HCT116 (cell line): ENCODE results near the gene IFNL3. TPM values are rescaled to one million over a fixed set of nuclear protein-coding genes. Genes with fewer than 3 reads are reported as not detected.

Experiments
- ATAC-seq: fragments of 200-7000 bp; cut with Tn5 transposase; 2 replicates; pipeline ENCODE4 v1.9.1; 2020; ENCODE audit warnings: mild to moderate bottlenecking, moderate library complexity
- BruUV-seq: library from RNA; stranded (reverse); fragments of 400-500 nt; replicated peaks from 2 replicates; lab custom pipeline; 2021; lab: Mats Ljungman, UMichigan
- CTCF ChIA-PET: fragments of 300-600 bp; sonication (Branson Sonifier 250); formaldehyde crosslinking; loops from one replicate; lab custom pipeline; 2021; ENCODE audit warnings: antibody characterized with exemption; lab: Charles Lee
- POLR2A ChIA-PET: fragments of 300-600, 350-600 bp; sonication (Branson Sonifier 250); formaldehyde crosslinking; loops from one replicate; lab custom pipeline; 2021; ENCODE audit warnings: antibody characterized with exemption; lab: Charles Lee
- RAD21 ChIA-PET, 2 experiments: fragments of 300-600 bp; sonication (Branson Sonifier 250); formaldehyde crosslinking; loops; one replicate each; lab custom pipeline; 2023; ENCODE audit warnings: low total read pairs in 2 of 2; ENCODE audit not compliant: uncharacterized antibody in 2 of 2, unreplicated experiment in 2 of 2, low non-redundant PET in 1 of 2; lab: Charles Lee
- DNase-seq: peaks from one replicate; pipeline ENCODE4 v3.0.0-alpha.2; 2010; ENCODE audit warnings: low read depth, low spot score
- H2AFZ ChIP-seq: fragments of 200-600 bp; shearing (Covaris generic), sonication (generic); 2 replicates; pipeline ENCODE4 v1.6.1; 2017; ENCODE audit warnings: low read depth, mixed run types, mixed read lengths, antibody characterized with exemption, low read length; ENCODE audit not compliant: poor library complexity, severe bottlenecking
- H3K27ac ChIP-seq: 2 replicates; pipeline ENCODE4 v1.5.1; 2012; ENCODE audit warnings: low read depth, low read length
- H3K27me3 ChIP-seq: fragments of 200-600 bp; sonication (generic); 2 replicates; pipeline ENCODE4 v1.6.1; 2016; ENCODE audit warnings: mixed run types, low read length, mixed read lengths; ENCODE audit not compliant: insufficient read depth
- H3K36me3 ChIP-seq, 2 experiments: fragments of 200-500 bp in 1 of 2; fragments of 200-600 bp in 1 of 2; sonication (Bioruptor generic) in 1 of 2; sonication (generic) in 1 of 2; 2 replicates each; pipeline versions ENCODE4 v1.5.1 to v1.6.1; 2014 to 2016; ENCODE audit warnings: low read length in 2 of 2, inconsistent platforms in 1 of 2, mixed read lengths in 1 of 2, mixed run types in 1 of 2; ENCODE audit not compliant: insufficient read depth in 2 of 2, control insufficient read depth in 1 of 2
- H3K4me1 ChIP-seq, 2 experiments: fragments of 200-600 bp in 1 of 2; sonication (generic) in 1 of 2; 2 replicates each; pipeline versions ENCODE4 v1.5.1 to v1.6.1; 2012 to 2017; ENCODE audit warnings: low read length in 2 of 2, inconsistent platforms in 1 of 2, mild to moderate bottlenecking in 1 of 2, mixed read lengths in 1 of 2, mixed run types in 1 of 2, moderate library complexity in 1 of 2; ENCODE audit not compliant: insufficient read depth in 2 of 2, control insufficient read depth in 1 of 2
- H3K4me2 ChIP-seq: fragments of 200-600 bp; sonication (generic); 2 replicates; pipeline ENCODE4 v1.6.1; 2017; ENCODE audit warnings: mixed run types, low read length, mixed read lengths
- H3K4me3 ChIP-seq, 2 experiments: fragments of 200-600 bp in 1 of 2; sonication (generic) in 1 of 2; replicated peaks in 1 of 2; 2 replicates each; pipeline ENCODE4 v1.5.1; 2011 to 2016; ENCODE audit warnings: low read length in 2 of 2, control low read depth in 1 of 2, low read depth in 1 of 2, mild to moderate bottlenecking in 1 of 2, mixed read lengths in 1 of 2, mixed run types in 1 of 2
- H3K79me2 ChIP-seq: fragments of 200-600 bp; sonication (generic); 2 replicates; pipeline ENCODE4 v1.6.1; 2017; ENCODE audit warnings: mild to moderate bottlenecking, mixed run types, low read length, moderate library complexity, mixed read lengths; ENCODE audit not compliant: insufficient read depth
- H3K9ac ChIP-seq: fragments of 200-600 bp; sonication (generic); 2 replicates; pipeline ENCODE4 v1.6.1; 2016; ENCODE audit warnings: low read length, mixed read lengths
- H3K9me2 ChIP-seq: fragments of 200-600 bp; sonication (generic), shearing (Covaris generic); 2 replicates; pipeline ENCODE4 v1.6.1; 2017; ENCODE audit warnings: mixed run types, mild to moderate bottlenecking, moderate library complexity; ENCODE audit not compliant: insufficient read depth
- H3K9me3 ChIP-seq, 2 experiments: fragments of 200-500 bp in 1 of 2; fragments of 200-600 bp in 1 of 2; sonication (Bioruptor generic) in 1 of 2; sonication (generic) in 1 of 2; 2 replicates each; pipeline ENCODE4 v1.6.1; 2014 to 2017; ENCODE audit warnings: low read length in 2 of 2, mixed read lengths in 2 of 2, inconsistent platforms in 1 of 2, low read depth in 1 of 2, mild to moderate bottlenecking in 1 of 2, mixed run types in 1 of 2, moderate library complexity in 1 of 2; ENCODE audit not compliant: control insufficient read depth in 1 of 2, insufficient read depth in 1 of 2
- H4K20me1 ChIP-seq: fragments of 200-600 bp; sonication (generic), shearing (Covaris generic); 2 replicates; pipeline ENCODE4 v1.6.1; 2017; ENCODE audit warnings: mixed run types, mild to moderate bottlenecking, moderate library complexity; ENCODE audit not compliant: insufficient read depth
- CBX3 ChIP-seq: IDR thresholded peaks from 2 replicates; pipeline ENCODE4 v1.6.1; 2012; ENCODE audit warnings: low read depth
- EGR1 ChIP-seq: IDR thresholded peaks from 2 replicates; pipeline ENCODE4 v1.6.1; 2012; ENCODE audit warnings: low read depth
- ELF1 ChIP-seq: IDR thresholded peaks from 2 replicates; pipeline ENCODE4 v1.6.1; 2012; ENCODE audit warnings: low read depth, borderline replicate concordance
- EZH2 ChIP-seq: fragments of 200-600 bp; sonication (generic); IDR thresholded peaks from 2 replicates; pipeline ENCODE4 v1.6.1; 2017; ENCODE audit warnings: antibody characterized with exemption, mixed run types
- EZH2phosphoT487 ChIP-seq: fragments of 200-600 bp; IDR thresholded peaks from 2 replicates; pipeline ENCODE4 v1.6.1; 2018; ENCODE audit warnings: antibody characterized with exemption, borderline replicate concordance
- MAX ChIP-seq: IDR thresholded peaks from 2 replicates; pipeline ENCODE4 v1.6.1; 2012
- POLR2A ChIP-seq: IDR thresholded peaks from 2 replicates; pipeline ENCODE4 v1.7.0; 2011; ENCODE audit warnings: borderline replicate concordance; ENCODE audit not compliant: insufficient read depth, insufficient read length; ENCODE audit errors: extremely low read depth
- RAD21 ChIP-seq: IDR thresholded peaks from 2 replicates; pipeline ENCODE4 v1.6.1; 2012; ENCODE audit warnings: low read depth, mild to moderate bottlenecking
- SIN3A ChIP-seq: IDR thresholded peaks from 2 replicates; pipeline ENCODE4 v1.6.1; 2012; ENCODE audit warnings: low read depth
- SP1 ChIP-seq: IDR thresholded peaks from 2 replicates; pipeline ENCODE4 v1.6.1; 2012; ENCODE audit warnings: low read depth
- SRF ChIP-seq: IDR thresholded peaks from 2 replicates; pipeline ENCODE4 v1.6.1; 2012; ENCODE audit warnings: low read depth
- TCF7L2 ChIP-seq: IDR thresholded peaks from 2 replicates; pipeline ENCODE4 v1.7.0; 2011; ENCODE audit warnings: borderline replicate concordance, inconsistent platforms; ENCODE audit not compliant: insufficient read depth, insufficient read length; ENCODE audit errors: extremely low read depth
- YY1 ChIP-seq: IDR thresholded peaks from 2 replicates; pipeline ENCODE4 v1.6.1; 2011; ENCODE audit warnings: low read length, low read depth, moderate library complexity, mild to moderate bottlenecking; ENCODE audit not compliant: insufficient replicate concordance; ENCODE audit errors: extremely low read depth
- ZFX ChIP-seq: fragments of 450-650 bp; IDR thresholded peaks from 2 replicates; pipeline ENCODE4 v1.6.1; 2017
- ZNF274 ChIP-seq: fragments of 200-500 bp; sonication (Bioruptor generic); IDR thresholded peaks from 2 replicates; pipeline ENCODE4 v1.6.1; 2014; ENCODE audit warnings: mild to moderate bottlenecking, low read depth, low read length, inconsistent platforms
- intact Hi-C: fragments of 100-400 bp; cut with micrococcal nuclease; formaldehyde crosslinking; loops from 2 replicates; pipeline ENCODE4 v1.10.0; 2022
- total RNA-seq: library from RNA; stranded (reverse); gene quantifications from one replicate; pipeline ENCODE4 v1.2.1, GENCODE V29; 2021; ENCODE audit not compliant: unreplicated experiment
- TF ChIP-seq, protein P1 (sequence below), 3 experiments: fragments of 200-600 bp in 1 of 3; sonication (generic) in 1 of 3; IDR thresholded peaks in 2 of 3; conservative IDR thresholded peaks in 1 of 3; 2 replicates each; pipeline ENCODE4 v1.5.1; 2012 to 2017; ENCODE audit warnings: low read depth in 2 of 3, low read length in 2 of 3, antibody characterized with exemption in 1 of 3, borderline replicate concordance in 1 of 3, control low read depth in 1 of 3, mild to moderate bottlenecking in 1 of 3, mixed read lengths in 1 of 3, mixed run types in 1 of 3, moderate library complexity in 1 of 3; ENCODE audit not compliant: insufficient read depth in 1 of 3

The IFNL3 gene
- total RNA-seq, 1 experiment from 2014 or later, result not detected

- ATAC-seq (no peak), DNase-seq (no peak)
- H2AFZ ChIP-seq, result no peak overlapping the region
- CTCF ChIA-PET, result interaction anchor here (0.6 to 1.0 kb wide), 2 partner anchors 21 to 81 kb away, joined by 3 to 4 read pairs; no protein-coding TSS in a partner anchor
- no peaks in the 10 kb centered on the region for H3K9me3 ChIP-seq
- H3K4me2 ChIP-seq, result no peak overlapping the region
- H3K9me2 ChIP-seq, result no peaks in the 10 kb centered on the region
- no peaks in the 10 kb centered on the region for H4K20me1 ChIP-seq
- H3K9ac ChIP-seq, result no peak overlapping the region
- H3K4me1 ChIP-seq, result peaks cover 7 to 10% of the 10 kb centered on the region in 2 experiments; a peak in 3 of 4 replicates
- no peak for TF ChIP-seq ELF1
- TF ChIP-seq MAX, result no peak
- no peak for TF ChIP-seq SIN3A
- no peak for TF ChIP-seq RAD21
- no peak for TF ChIP-seq SRF
- TF ChIP-seq YY1, result no peak
- no peak for TF ChIP-seq CBX3
- RAD21 ChIA-PET, result no interaction called here
- no TSS peak for BruUV-seq
- no peaks in the 10 kb centered on the region for H3K27me3 ChIP-seq
- H3K36me3 ChIP-seq, result no peaks in the 10 kb centered on the region
- H3K27ac ChIP-seq, result no peak overlapping the region
- POLR2A ChIA-PET, result no interaction called here
- H3K4me3 ChIP-seq, result no peak overlapping the region
- no peaks in the 10 kb centered on the region for H3K79me2 ChIP-seq
- intact Hi-C loops, result no loop called here
Measured at GRCh38 chr19:39202998-39203355, 41.8 kb downstream of the IFNL3 start.

DNA sequence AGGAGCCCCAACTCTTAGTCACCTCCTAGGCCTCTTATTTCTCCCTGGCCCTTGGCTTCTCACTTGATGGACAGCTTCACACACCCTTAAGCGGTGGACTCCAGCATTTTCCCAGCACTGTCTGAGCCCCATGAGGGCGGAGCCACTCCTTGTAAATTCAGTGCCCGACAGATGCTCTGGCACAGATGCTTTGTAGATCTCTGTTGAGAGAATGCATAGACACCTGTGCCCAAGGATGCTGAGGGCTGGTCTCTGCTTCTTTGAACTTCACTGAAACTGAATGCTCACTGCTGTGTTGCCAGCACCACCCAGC, 44.0 kb downstream of the IFNL3 start:
- Histone ChIP-seq H3K9me3 (no peaks in the 10 kb centered on the region), H4K20me1 (no peaks in the 10 kb centered on the region), H3K4me3 (no peak overlapping the region), H2AFZ (no peak overlapping the region), H3K9me2 (no peaks in the 10 kb centered on the region), H3K9ac (no peak overlapping the region), H3K79me2 (no peaks in the 10 kb centered on the region), H3K27ac (no peak overlapping the region), H3K4me1 (peaks cover 7 to 19% of the 10 kb centered on the region in 2 experiments; a peak in 3 of 4 replicates), H3K36me3 (no peaks in the 10 kb centered on the region), H3K27me3 (no peaks in the 10 kb centered on the region), H3K4me2 (no peak overlapping the region)
- POLR2A ChIA-PET, result no interaction called here
- intact Hi-C loops, result no loop called here
- ATAC-seq (no peak), DNase-seq (no peak)
- no TSS peak for BruUV-seq
- RAD21 ChIA-PET, result no interaction called here
- CTCF ChIA-PET, result no interaction called here
- TF ChIP-seq EZH2phosphoT487 (no peak), MAX (no peak), ZNF274 (no peak), SIN3A (no peak), EGR1 (no peak), ZFX (no peak), POLR2A (no peak), EZH2 (no peak), SRF (no peak), YY1 (no peak), ELF1 (no peak), TCF7L2 (no peak), SP1 (no peak), CBX3 (no peak)
- TF ChIP-seq, protein P1, sequence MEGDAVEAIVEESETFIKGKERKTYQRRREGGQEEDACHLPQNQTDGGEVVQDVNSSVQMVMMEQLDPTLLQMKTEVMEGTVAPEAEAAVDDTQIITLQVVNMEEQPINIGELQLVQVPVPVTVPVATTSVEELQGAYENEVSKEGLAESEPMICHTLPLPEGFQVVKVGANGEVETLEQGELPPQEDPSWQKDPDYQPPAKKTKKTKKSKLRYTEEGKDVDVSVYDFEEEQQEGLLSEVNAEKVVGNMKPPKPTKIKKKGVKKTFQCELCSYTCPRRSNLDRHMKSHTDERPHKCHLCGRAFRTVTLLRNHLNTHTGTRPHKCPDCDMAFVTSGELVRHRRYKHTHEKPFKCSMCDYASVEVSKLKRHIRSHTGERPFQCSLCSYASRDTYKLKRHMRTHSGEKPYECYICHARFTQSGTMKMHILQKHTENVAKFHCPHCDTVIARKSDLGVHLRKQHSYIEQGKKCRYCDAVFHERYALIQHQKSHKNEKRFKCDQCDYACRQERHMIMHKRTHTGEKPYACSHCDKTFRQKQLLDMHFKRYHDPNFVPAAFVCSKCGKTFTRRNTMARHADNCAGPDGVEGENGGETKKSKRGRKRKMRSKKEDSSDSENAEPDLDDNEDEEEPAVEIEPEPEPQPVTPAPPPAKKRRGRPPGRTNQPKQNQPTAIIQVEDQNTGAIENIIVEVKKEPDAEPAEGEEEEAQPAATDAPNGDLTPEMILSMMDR (IDR thresholded peaks at IDR 0.05 in 2 of 3, conservative IDR thresholded peaks at IDR 0.05 in 1 of 3; ENCODE audit: borderline replicate concordance in 1 of 3, insufficient read depth in 1 of 3, low read depth in 2 of 3, low read length in 2 of 3), result no peak
